ENCODE measurements around the gene DLL1.

Gene DLL1

DNA sequence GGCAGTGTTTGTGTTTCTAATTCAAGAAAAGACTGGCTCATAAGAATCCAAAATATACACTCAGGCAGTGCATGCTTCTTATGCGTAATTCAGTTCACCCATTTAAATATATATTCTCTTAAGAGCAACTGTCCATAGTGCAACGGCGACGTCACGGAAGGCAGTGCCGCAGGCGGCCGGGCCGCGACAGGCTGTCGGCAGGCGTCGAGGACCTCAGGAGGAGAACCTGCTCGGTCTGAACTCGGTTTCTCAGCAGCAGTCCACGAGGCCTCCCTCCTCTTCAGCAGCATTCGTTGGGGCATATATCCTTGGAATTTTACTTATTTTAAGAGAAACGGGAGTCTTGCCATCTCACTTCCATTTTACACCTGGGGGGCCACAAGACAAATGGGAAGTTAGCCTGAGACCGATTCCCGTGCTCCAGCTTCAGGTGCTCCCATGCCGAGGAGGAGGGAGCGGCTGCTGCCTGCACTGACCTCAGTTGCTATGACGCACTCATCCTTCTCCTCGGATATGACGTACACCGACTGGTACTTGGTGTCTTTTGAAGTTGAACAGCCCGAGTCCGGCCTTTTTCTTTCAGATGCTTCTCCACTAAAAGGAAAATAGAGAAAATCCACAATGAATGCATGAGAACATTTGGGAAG lies 8.2 kb downstream of the DLL1 start:
- DNase-seq: no peak

DNA sequence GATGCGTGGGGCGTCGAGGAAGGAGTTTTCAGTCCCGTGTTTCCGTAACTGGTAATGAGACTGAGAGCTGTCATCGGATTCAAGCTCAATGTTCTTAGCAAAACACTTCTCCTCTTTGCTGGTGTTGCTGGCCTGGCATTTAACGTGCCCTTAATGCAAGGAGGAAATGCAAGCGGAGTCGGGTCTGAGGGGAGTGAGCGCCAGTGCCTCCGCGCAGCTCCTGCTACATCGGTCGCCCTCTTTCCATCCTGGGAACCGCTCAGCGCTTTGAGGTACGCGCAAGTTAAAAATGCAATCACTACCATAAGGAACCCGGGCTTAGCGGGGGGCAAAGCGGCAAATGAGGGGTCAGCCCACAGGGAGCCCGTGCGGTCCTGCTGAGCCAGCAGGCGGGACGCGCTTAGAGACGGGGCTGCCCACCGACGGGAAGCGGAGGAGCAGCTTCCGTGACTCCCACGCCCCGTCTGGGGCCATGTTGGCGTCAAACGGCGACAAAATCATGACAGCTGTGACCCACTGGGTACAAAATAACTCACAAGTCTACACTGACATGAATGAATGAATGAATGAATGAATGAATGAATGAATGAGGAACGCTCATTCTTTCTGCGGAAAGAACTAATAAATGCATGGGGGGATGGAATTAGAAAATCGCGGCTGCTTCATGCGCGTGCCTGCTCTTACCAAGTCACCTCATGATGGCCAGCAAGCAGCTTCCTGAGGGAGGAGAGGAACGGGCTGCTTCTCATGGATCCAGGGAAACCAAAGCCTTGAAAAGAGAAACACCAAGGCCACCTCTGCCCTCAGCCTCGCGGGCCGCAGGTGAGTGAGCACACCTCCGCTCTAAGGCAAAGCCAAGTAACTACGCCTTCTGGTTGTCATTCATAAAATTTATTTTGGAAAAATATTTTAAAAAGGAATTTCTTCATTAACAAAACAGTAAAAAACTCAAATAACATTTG lies 9.3 kb downstream of the DLL1 start:
- DNase-seq: no peak

DNA sequence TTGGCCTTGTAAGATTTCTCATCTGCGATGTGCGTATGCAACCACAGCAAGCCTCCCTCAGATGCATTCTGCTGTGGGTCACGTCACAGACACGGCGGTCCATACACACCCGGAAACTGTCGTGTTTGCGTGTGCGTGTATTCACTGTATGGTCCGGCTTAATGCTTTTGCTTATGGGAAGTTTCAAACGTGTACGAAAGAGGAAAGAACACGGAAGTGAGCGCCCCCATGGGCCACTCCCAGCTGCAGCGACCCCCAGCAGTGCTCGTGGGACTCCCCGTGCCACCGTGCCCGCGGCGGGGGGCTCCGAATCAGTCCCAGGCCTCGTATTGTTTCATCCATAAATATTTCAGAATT lies 10.2 kb downstream of the DLL1 start:
- DNase-seq: no peak

DNA sequence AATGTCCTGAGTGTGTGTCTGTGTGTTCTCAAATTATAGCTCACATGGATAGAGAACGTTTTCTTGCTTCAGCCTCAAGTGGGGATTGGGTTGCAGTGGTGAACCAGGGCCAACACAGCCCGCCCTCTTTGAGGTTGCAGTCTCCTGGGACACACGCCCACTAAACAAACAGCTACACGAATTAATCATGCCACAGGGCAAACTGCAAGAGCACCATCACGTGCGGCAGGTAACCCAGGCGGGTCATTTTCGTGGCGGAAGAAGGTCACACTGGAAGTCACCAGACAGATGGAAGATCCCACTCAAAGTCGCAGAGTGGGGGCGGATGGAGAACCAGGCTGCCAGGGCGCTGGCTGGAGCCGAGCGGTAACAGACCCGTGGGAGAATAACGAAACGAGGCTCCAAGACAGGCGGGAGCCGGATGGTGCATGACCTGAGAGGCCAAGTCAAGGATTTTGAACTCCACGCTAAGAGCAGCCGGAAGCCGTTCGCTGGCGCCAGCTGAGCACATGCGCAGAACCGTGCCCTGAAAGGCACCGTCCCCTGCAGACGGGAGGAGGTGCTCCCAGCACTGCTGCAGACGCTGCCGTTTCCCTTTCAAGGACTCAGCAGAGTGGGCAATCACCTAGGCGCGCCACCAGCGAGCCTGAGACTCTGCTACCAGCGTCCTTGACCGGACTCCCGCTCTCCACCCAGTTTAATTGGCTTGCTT lies 10.7 kb downstream of the DLL1 start:
- peak; percentile 92 for DNase-seq

DNA sequence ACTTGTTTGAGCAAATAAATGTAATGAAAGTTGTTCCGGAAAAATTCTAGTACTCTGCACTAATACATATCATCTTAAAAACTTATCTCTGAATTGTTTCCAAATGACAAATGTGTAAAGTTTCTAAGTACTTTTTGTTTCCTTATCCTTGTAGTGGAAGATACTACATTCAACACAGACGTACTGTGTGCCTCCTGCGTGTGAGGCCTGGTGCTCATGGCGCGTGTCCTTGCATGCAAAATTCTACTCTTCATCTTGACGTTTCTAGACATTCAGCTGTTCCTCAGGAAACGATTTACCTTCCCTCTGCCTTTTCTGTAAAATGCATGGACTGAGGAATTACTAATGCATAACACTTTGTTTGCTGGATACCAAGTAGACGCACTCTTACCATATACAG lies 11.5 kb downstream of the DLL1 start:
- DNase-seq: no peak

DNA sequence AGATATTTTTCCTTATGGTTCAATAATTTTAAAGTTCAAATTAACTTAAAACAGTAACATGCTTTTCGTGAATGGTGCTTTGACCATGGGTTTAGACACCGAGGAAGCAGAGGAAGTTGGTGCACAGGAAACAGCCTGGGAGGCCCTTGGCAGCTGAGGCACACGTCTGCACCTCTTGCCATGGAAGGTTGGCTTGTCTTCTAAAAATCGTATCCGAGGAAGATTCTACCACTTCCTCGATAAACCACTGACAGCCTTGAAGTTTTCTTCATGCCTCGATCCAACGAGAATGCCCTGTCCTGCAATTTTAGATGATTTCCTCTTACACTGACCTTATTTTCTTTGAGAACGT lies 12.2 kb downstream of the DLL1 start:
- DNase-seq: no peak

DNA sequence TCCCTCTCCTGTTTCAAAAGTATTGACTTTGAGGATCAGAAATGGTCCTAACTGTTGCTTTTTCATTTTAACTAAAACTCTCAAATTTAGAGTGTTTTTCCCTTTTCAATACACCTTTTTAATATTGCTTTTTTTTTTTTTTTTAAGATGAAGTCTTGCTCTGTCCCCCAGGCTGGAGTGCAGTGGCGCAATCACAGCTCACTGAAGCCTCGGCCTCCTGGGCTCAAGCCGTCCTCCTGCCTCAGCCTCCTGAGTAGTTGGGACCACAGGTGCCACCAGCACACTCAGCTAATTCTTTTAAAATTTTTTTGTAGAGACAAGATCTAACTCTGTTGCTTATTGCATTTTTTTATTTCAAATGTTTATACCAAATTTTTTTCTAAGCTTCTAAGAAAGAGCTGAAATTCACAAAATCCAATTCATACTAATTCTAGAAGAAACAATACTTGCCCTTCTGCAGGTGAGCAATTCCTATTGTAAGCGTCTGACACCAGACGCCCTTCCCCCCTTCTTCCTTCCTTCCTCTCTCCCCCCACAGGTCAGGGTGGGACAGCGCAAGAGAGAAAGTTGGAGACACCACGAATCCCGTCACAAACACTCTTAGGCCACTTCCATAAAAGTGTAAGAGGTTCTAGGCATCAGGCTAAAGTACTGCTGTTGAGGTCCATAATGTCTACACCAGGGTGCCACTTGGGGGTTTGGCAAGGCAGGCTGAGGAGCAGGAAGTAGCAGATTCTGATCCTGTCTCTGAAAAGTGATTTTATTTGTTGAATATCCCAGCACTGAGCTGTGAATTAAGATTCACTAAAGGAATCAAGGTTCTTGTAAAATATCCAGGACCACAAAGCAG lies 12.8 kb downstream of the DLL1 start:
- no peak for DNase-seq

DNA sequence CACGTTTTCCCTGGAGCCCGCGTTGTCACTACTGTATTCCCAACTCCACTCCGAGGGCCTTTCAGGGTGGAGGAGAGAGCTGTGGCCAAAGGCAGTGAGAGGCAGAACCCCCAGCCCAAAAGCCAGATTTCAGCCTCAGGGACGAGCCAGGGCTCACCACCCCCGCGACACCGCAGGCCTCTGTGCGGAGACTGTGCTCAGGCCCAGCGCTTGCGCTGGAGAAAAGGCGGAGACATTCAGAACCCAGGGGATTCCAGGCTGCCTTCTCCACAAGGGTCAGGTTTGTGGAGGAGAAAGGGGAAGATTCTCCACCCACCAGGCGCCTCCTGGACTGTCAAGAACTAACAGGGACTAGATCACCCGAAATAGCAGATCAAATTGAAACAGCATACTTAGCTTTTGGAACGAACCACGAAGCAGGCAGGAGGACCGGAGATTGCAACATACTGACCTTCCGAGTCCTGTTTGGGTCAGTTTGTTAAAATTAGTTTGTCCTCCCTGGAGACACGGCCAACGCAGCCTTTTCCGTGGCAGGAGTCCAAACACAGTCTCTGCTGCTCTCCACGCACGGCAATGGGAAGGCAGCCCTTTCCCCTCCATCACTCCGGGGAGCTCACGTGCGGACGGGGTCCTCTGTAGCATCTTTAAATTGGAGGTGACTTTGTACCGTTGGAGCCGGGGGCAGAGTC lies 14.4 kb downstream of the DLL1 start:
- no peak for DNase-seq

DNA sequence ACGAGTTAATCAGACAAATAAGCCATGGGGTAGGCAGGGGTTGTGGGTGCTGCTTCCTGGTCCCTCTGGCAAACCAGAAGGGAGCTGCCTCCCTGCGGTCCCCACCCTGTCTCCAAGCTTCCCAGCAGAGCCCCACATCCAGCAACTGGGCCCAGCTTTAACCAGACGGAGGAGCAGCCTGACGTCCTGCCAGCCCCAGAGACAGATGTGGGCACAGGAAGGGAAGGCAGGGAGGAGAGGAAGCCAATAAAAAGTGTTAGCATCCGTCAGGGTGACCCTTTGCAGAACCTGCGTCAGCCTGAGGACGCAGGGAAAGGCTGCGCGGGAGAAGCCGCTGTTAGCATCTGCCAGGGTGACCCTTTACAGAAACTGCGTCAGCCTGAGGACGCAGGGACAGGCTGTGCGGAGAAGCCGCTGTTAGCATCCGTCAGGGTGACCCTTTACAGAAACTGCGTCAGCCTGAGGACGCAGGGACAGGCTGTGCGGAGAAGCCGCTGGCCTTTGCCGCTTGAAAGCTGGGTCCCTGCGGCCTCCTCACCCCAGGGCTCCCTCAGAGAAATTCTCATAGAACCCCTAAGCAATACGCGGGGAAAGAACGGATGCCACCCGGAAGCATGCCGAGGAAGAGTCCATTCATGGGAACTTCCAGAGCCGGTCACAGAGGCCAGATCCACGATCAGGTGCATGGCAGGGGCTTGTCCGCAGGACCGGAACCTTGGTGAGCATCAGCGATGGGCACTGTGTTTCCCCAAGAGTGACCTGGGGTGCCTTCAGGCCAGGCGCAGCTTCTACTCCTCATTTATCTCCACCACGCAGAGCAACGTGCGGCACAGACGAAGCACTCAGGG lies 15.9 kb downstream of the DLL1 start:
- DNase-seq: no peak

DNA sequence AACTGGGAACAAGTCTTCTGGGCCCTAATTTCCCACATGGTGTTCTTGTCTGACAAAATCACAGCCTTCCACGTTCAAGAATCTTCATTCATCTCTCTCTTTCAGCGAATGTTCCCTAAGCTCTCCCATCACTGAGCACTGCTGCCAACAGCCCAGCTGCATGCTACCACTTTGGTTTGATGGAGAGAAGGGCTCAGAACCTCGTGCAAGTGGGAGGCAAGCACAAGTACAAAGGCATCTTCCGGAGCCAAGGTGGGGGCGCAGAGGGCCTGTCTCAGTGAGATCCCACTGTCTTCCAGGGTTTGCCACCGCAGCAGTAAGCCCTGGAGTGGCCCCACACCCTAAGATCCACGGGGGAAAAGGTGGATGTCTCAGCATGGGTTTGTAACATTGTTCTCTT lies 17.2 kb downstream of the DLL1 start:
- DNase-seq: no peak

DNA sequence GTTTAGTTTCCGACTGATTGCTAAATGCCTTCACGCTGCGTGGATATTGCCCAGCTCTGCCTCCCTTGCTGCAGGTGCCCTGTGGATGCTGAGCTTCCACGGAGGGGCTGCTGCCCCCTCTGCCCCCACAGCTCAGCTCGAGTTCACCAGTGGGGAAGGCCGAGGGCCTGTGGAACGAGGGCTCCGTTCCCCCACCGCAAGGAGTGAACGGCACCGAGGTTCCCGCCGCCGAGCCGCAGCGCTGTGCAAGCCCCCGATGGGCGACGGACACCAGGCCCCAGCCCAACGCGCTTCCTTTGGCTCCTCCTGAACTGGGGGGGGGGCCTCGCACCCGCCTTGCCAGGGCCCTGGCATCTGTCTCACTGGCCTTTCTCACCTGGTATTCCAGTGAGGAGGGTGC lies 17.7 kb downstream of the DLL1 start:
- DNase-seq: no peak

DNA sequence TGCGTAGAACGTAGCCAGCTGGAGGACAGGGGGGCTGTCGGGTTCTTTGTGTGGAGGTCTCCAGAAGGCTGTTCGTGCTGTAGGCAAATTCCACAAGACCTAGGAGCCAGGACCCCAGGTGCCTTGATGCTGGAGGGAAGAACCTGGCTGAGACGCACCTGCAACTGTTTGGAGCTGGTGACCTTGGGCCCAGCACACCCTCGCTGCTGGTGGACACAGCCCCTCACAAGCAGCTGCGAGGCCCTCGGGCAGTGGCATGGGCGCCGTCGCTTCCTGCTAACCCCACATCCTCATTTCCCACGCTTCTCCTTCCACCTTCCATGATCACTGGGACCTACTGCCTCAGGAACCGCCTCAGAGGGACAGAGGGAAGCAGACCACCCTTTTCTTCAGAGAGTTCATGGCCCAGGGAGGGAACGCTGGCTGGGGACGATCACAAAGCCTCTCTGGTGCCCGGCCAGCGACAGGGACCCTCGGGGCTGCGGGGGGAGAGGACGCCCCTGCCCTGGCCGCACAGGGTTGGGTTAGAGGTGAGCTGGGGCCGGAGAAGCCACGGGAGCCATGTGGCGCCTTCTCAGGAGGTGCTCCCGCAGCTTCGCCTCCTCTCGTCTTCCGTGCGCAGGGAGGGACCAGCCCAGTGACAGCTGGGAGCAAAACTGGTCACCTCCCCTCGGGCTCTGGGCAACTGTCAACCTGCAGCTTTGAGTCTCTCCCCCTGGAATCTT lies 18.4 kb downstream of the DLL1 start:
- no peak for DNase-seq

DNA sequence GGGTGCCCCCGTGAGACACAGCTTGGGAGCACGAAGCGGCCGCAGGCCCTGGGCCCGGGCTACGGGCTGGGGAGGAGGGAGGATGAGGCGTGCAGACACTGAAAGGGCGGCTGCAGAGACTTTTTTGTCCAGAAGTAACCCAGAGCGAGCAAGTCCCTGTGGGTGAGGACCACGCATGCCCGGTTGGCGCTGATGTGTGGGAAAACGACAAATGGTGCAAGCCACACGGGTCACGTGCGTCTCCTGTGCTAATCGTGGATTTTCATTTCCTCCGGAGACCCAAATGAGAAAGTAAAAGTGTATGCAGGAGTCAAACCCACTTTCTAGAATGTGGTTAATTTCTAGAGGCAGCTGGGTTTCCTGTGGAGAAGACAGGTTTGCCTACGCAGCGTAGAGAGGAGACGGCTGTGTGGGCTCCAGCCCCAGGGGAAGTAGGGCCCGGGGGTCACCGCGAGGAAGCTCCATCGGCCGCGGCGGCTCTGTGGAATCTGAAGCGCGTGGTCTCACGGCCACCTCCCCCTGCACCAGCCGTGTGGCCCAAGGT lies 19.0 kb downstream of the DLL1 start:
- no peak for DNase-seq

DNA sequence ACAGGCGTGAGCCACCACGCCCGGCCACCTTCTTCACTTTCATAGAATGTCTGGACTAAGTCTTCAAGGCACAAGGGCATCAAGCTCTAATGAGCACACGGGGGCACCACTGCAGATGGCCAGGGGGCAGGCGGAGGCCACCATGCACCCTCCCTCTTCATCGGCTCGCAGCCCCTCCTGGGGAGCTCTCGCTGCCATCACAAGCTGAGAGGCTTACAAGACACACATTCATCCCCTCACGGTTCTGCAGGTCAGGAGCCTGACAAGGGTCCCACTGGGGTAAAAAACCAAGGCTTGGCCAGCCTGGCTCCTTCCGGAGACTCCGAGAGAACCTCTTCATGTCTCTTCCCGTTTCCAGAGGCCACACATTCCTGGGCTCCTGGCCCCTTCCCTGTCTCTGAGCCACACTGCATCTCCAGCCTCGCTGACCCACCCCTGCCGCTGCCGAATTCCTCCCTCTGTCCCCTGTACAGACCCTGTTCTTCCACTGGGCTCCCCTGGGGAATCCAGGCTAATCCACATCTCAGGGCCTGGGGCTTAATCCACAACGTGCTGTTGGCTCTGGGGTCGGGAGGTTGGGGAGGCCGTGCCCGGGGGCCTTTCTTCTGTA lies 19.8 kb downstream of the DLL1 start:
- DNase-seq: no peak

DNA sequence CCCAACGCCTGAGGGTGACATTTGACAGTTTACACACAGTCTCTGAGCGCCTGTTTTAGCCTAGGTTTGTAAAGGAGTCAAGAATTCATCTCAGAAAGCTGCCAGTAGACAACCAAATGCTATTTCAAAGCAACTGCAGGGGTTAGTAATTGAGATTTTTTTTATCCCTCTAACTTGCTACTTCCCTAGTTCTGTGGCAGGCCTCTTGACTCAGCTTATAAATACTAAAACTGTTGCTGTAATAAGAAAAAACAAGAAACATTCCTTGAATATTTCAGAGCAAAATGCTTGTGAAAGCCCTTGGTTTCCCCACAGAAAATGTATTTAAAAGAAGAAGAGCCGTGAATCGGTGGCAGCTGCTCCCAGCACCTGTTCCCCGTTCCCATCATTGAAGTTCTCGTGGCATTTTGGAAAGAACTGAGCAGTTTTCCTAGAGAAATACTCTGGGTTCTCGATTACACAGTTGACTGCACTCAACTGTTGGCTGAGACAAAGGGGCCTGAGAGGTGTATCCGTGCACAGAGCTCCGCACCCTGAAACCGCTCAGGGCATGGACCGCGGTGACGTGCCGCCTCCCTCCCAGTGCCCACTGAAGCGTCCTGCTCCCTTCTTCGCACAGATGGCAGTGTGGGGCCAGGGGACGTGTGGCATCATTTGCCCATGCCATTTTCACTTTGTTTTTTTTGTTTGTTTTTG lies 20.9 kb downstream of the DLL1 start:
- DNase-seq: no peak

DNA sequence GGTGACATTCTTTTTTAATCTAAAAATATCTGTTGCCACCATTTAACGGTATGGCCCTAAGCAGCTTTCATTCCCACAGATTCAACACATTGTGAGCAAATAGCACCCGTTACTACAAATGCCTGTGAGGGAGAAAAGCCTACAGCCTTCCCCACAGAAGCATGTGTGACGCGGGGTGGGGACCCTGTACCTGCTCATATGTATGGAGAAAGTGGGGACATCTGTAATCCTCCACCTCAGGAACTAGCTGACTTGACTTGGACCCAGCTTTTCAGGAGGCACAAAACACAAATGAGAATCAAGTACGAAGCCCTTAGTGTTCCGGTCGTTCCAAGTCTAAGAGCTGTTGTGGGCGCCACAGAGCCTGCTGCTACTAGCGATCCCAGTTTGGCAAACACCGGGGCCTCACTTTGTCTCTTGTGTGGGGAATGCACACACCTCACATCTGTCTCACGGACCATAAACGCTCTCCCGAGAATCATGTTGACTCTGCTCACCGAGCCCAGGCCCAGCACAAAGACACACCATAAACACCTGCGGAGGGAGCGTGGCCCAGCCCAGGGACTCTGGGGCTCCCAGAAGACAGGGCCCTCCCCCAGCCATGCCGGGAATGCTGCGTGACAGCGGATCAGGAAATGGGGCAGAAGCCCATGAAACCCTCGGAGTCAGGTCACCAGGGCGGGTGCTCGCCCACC lies 21.6 kb downstream of the DLL1 start:
- DNase-seq: peak; percentile 95

DNA sequence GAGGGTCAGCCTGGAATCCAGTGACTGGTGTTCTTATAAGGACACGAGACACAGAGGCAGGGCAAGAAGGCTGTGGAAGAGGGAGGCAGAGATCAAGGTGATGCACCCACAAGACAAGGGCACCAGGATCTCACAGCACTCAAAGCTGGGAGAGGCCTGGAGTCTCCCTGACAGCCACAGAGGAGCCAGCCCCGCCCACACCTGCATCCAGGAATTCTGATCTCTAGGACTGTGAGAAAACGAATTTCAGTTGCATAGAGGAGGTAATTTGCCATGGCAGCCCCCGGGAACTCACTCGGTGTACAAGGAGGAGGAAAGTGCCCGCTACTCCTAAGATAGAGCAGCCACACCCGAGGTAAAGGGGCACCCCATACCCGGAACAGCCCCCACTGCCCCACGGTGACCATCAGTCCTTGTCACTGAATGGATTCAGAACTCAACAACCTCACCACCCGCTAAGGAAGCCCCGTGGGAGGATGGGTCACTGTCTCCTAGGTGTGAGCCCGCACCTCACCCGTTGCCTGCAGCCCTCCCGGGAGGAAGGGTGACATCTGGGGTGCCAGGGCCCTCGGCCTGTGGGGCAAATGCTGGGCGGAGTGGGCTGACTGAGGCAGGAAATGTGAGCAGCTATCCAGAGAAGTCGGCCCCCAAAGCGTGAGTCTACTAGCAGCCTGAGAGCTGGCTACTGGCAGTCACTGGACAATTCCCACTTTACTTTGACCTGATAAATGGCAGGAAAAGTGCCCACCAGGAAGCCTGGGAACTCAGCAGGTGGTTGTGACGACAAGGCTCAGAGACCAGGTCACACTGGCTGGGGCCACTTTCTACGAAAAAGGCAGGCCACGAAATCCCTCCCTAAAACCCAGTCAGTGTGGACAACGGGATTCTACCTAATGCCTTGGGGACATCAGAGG lies 22.4 kb downstream of the DLL1 start:
- no peak for DNase-seq

DNA sequence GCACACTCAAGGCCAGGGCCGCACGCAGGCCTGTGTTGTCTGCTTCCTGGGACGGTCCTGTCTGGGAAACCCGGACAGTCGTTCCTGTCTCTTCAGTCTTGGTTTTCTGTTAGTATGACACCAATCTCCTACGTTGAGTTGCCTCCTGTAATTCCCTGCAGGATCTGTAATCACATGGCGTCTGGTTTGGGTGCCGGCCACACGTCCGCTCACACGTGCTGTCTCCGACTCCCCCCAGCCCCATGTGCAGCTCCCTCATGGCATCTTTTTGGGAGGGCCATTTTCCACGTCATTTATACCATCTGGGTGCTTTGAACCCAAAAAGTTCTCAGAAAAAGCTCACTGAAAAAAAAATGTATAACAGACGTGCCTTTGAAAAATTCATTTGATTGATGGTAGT lies 23.2 kb downstream of the DLL1 start:
- DNase-seq: no peak
